Astrocyte of the spinal cord (primary cell): ENCODE data around the gene PPP2R3B.
"Not testable (repeated sequence)": the region's sequence is repeated elsewhere in the genome, so short reads cannot be mapped to it uniquely, and the experiment has no call there.

Experiments
- DNase-seq: peaks from one replicate; pipeline ENCODE4 v3.0.0; 2011; ENCODE audit warnings: low read depth, low spot score
- H3K4me3 ChIP-seq: 2 replicates; pipeline ENCODE4 v1.5.1; 2011; ENCODE audit warnings: low read depth, mild to moderate bottlenecking, low read length, moderate library complexity
- CTCF ChIP-seq: IDR thresholded peaks from 2 replicates; pipeline ENCODE4 v1.5.1; 2012; ENCODE audit warnings: low read depth, mild to moderate bottlenecking, low read length, inconsistent platforms
- in situ Hi-C: cut with HindIII; loops from 2 replicates; pipeline ENCODE4 v1.10.0; 2017; ENCODE audit warnings: low sequenced_read_pairs

PPP2R3B gene

DNA sequence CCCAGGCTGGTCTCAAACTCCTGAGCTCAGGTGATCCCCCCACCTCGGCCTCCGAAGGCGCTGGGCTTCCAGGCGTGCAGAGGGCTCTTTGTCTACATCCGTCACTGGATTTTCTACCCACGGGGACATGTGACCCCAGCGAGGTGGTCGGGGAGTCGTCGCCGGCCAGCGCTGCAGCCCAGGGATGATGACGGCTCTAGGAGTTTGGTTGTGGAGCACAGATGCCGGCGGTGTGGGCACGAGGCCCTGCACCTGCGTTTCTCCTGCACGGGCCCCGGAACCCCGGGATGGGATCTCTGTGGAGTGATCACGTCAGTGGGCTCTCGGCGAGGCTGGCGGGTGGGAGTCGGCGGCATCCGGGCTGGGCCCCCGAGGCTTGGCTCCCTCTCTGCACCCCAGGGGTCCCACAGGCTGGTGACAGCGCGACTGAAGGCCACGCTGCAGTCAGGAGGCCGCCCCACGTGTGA, 59.0 kb downstream of the PPP2R3B start:
- no peak for DNase-seq
- TF ChIP-seq CTCF: no peak
- in situ Hi-C loops: no loop called here
- H3K4me3 ChIP-seq: no peak overlapping the region

DNA sequence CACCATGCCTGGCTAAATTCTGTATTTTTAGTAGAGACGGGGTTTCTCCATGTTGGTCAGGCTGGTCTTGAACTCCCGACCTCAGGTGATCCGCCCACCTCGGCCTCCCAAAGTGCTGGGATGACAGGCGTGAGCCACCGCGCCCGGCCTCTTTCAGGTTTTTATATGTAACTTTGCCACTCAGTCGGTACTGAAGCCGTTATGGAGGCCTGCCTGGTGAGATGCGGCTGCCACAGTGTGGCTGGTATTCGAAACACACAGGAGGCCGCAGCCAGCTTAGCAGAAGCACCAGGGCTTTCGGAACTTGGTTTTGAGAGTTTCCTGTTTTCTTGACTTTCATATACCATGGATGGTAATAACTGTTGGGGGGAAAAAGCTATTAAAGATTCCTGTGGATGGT, 62.0 kb downstream of the PPP2R3B start:
- DNase-seq, H3K4me3 ChIP-seq, in situ Hi-C loops: not testable (repeated sequence)

- DNase-seq: peak; percentile 69
- in situ Hi-C loops: no loop called here
- H3K4me3 ChIP-seq: no peak overlapping the region
- TF ChIP-seq CTCF: no peak
Observed at GRCh38 chrX:323721-324628, 62.7 kb downstream of the PPP2R3B start.

- H3K4me3 ChIP-seq: peak overlapping the region; percentile 93
- in situ Hi-C loops: no loop called here
- no peak for DNase-seq
Observed at GRCh38 chrX:320126-320783, 66.5 kb downstream of the PPP2R3B start.

GRCh38 chrX:319579-320125, 67.1 kb downstream of the PPP2R3B start:
- no peak for TF ChIP-seq CTCF
- no peak for DNase-seq
- H3K4me3 ChIP-seq: peak overlapping the region; percentile 93
- in situ Hi-C loops: no loop called here

More at GRCh38 chrX:320126-320783, 66.5 kb downstream of the PPP2R3B start:
- TF ChIP-seq CTCF: no peak

DNA sequence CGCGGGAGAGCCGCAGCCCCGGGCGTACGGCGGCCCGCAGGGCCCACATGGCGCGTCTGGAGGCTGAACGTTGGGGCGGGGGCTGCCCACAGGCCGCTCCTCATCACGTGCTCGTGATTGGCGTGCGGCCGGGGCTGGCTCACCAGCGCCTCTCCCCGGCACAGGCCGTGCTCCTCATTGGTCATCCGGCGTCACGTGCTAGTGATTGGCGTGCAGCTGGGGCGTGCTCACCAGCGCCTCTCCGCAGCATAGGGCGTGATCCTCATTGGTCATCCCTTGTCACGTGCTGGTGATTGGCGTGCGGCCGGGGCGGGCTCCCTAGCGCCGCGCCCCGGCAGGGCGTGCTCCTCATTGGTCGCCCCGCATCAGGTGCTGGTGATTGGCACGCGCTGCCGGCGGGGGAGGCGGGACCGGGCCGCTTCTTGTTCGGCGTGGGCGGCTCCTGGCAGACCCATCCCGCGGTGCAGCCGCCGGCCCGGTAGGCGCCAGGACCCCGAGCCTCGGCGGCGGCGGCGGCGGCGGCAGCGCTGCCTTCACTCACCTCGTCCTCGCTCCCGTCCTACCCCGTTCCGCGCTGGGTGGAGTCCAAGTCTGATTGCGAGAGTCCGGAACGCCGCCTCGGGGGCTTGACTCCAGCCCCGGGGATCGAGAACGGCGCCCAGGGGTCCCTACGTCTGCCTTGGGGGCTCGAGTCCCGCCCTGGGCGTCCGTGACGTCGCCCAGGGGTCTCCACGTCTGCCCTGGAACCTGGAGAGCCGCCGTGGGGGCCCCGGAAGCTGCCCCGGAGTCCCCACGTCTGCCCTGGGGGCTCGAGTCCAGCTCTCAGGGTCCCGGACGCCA, 67.7 kb downstream of the PPP2R3B start, which contains the start of gene GTPBP6:
TSS of gene GTPBP6 (minus strand) at position 58 of the 840 bp plus-strand sequence. CDS start at position 49, 9 bp downstream.
- H3K4me3 ChIP-seq: peak within 1 kb of the TSS; percentile 93
- in situ Hi-C loops: no loop called here
- peak; percentile 100 for DNase-seq
- peak; percentile 16 for TF ChIP-seq CTCF
